Ovary (tissue), 9 donors: ENCODE results near the gene ZNF280B. TPM values are rescaled to one million over a fixed set of nuclear protein-coding genes. Genes with fewer than 3 reads are reported as not detected.

Experiments
- DNase-seq, 5 donors: peaks; one replicate each; pipeline ENCODE4 v3.0.0-alpha.2; 2019 to 2020
- H3K27ac ChIP-seq, 2 donors: fragments of 200-600 bp; one replicate each; pipeline versions ENCODE4 v1.5.1 to v1.8.0; 2019 to 2022
- H3K27me3 ChIP-seq: fragments of 200-600 bp; one replicate; pipeline ENCODE4 v1.8.0; 2022
- H3K36me3 ChIP-seq: fragments of 200-600 bp; sonication (generic); one replicate; pipeline ENCODE4 v1.5.1; 2019
- H3K4me1 ChIP-seq: one replicate; pipeline ENCODE4 v1.8.1; 2013; ENCODE audit warnings: mild to moderate bottlenecking, moderate library complexity; ENCODE audit not compliant: insufficient read depth
- H3K4me3 ChIP-seq: fragments of 200-600 bp; sonication (generic); one replicate; pipeline ENCODE4 v1.5.1; 2017
- H3K9me3 ChIP-seq, 2 donors: fragments of 200-600 bp in 1 of 2; sonication (generic) in 1 of 2; one replicate each; pipeline versions ENCODE4 v1.5.1 to v1.8.1; 2013 to 2019; ENCODE audit warnings: mild to moderate bottlenecking in 1 of 2, moderate library complexity in 1 of 2
- EP300 ChIP-seq: sonication (generic); formaldehyde crosslinking; IDR thresholded peaks from one replicate; pipeline ENCODE4 v1.6.1; 2017; ENCODE audit warnings: antibody characterized with exemption
- POLR2A ChIP-seq: fragments of 450-650 bp; IDR thresholded peaks from one replicate; pipeline ENCODE4 v1.6.1; 2017; ENCODE audit warnings: antibody characterized with exemption, mild to moderate bottlenecking, moderate library complexity
- WGBS, 3 donors: extraction: QIAGEN DNeasy Blood & Tissue Kit in 1 of 3; methylation state at CpG; one replicate each; pipeline versions ENCODE4 v1.1.5 to v1.1.7; 2013 to 2017; 5-methylcytosine and 5-hydroxymethylcytosine counted together
- intact Hi-C, 4 donors: fragments of 100-400 bp; cut with DNase I; formaldehyde crosslinking; loops; one replicate each; pipeline versions ENCODE4 v1.11.0 to v1.15.1; 2022 to 2023
- polyA plus RNA-seq, 2 donors: library from polyadenylated mRNA; stranded (reverse); fragments of 200-250 nt in 1 of 2; fragments of 350-450 nt in 1 of 2; fragmentation: Illumina TruSeq in 1 of 2; extraction: RNeasy Lipid Tissue Mini Kit (QIAGEN cat#74804) in 1 of 2; gene quantifications; one replicate each; pipeline ENCODE4 v1.2.3, GENCODE V29; 2013 to 2014
- total RNA-seq, 7 donors: library from RNA; depleted of rRNA in 2 of 7; stranded (reverse); fragments of >200 nt in 2 of 7; fragmentation: NEBNext Ultra II Directional in 3 of 7; extraction: Animal tissue kit (Norgen Biotek cat#: 25700) in 3 of 7; gene quantifications; one replicate each; pipeline versions ENCODE4 v1.1.0 to v1.2.4, GENCODE V29; 2016 to 2023
- TF ChIP-seq, protein P1 (sequence below), 3 donors: fragments of 450-650 bp in 2 of 3; fragments of 200-600 bp in 1 of 3; IDR thresholded peaks; one replicate each; pipeline versions ENCODE4 v1.5.1 to v1.8.0; 2016 to 2022; ENCODE audit warnings: antibody characterized with exemption in 3 of 3, mild to moderate bottlenecking in 1 of 3
- donor health status: DM: no; HTN: no; CAD: no; lungs with moderate emphysema.
- donor health status: DM: no; HTN: no; CAD: no.
- donor health status: Bipolar disorder and iron deficiency.
- donor health status: DM: yes; HTN: yes; CAD: no.
- donor health status: DM: no; HTN: no; CAD: no.
- donor health status: DM: yes; HTN: yes; CAD: no.

ZNF280B gene
- total and polyA plus RNA-seq, 9 donors, result 0.72 to 4.0 (median 2.3) TPM

DNA sequence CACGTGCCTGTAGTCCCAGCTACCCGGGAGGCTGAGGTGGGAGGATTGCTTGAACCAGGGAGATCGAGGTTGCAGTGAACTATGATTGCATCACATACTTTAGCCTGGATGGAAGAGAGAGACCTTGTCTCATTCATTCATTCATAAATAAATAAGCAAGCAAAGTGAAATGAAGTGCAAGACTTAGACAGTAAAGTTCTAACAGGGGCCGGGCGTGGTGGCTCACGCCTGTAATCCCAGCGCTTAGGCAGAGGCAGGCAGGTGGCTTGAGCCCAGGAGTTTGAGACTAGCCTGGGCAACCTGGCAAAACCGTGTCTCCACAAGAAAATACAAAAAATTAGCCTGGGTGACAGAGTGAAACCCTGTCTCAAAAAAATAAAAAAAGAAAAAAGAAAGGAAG, 13.1 kb upstream of the ZNF280B start:
- WGBS, 3 donors, result 77 to 87% (median 79%) methylated on average over 8 of the region's 8 CpGs
- H3K27me3 ChIP-seq, result no peaks in the 10 kb centered on the region

DNA sequence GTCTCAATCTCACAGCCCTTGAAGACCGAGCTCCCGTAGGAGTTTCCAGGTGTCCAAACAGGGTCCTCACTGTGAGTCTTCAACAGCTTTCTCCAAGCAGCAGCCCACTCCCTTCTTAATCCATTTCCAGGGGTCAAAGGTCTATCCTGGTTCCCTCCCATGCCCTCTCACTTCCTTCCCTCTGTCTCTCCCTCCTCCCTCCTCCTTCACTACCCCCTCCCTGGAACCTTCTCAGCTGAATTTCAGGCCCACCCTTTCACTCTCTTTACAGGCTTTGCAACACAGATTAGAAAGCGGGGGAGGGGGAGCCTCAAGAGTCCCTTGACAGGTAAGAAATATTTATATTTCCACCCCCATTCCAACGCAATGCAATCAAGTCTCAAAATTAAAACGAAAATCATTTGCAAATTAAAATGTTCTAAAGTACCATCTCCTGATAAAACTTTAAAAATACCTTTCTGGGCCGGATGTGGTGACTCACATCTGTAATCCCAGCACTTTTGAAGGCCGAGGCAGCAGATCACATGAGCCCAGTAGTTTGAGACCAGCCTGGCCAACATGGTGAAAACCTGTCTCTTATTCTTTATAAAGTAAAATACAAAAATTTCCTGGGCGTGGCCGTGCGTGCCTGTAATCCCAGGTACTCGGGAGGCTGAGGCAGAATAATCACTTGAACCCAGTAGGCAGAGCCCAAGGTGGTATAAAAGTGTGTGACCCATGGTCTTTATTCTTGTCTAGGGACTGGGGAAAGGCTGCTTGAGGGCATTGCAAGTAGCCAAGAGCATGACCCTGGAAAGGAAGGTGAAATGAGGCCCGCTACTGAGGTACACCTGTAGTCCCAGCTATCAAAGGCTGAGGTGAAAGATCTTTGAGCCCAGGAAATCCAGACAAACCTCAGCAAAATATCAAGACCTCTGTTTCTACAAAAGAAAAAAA, 12.4 kb upstream of the ZNF280B start:
- Histone ChIP-seq H3K4me1 (no peaks in the 10 kb centered on the region), H3K4me3 (no peak overlapping the region), H3K9me3 (no peaks in the 10 kb centered on the region), H3K27ac (no peak overlapping the region), H3K36me3 (no peaks in the 10 kb centered on the region), H3K27me3 (no peaks in the 10 kb centered on the region)
- TF ChIP-seq, protein P1, sequence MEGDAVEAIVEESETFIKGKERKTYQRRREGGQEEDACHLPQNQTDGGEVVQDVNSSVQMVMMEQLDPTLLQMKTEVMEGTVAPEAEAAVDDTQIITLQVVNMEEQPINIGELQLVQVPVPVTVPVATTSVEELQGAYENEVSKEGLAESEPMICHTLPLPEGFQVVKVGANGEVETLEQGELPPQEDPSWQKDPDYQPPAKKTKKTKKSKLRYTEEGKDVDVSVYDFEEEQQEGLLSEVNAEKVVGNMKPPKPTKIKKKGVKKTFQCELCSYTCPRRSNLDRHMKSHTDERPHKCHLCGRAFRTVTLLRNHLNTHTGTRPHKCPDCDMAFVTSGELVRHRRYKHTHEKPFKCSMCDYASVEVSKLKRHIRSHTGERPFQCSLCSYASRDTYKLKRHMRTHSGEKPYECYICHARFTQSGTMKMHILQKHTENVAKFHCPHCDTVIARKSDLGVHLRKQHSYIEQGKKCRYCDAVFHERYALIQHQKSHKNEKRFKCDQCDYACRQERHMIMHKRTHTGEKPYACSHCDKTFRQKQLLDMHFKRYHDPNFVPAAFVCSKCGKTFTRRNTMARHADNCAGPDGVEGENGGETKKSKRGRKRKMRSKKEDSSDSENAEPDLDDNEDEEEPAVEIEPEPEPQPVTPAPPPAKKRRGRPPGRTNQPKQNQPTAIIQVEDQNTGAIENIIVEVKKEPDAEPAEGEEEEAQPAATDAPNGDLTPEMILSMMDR (IDR thresholded peaks at IDR 0.05), result no peak
- DNase-seq, result no peak
- 68 to 73% (median 68%) methylated on average over 12 of the region's 12 CpGs for WGBS, 3 donors
- intact Hi-C loops, result no loop called here

More for the DNA sequence above, 13.1 kb upstream of the ZNF280B start:
- intact Hi-C loops, result no loop called here
- H3K9me3 ChIP-seq, result no peaks in the 10 kb centered on the region
- H3K36me3 ChIP-seq, result no peaks in the 10 kb centered on the region
- no peaks in the 10 kb centered on the region for H3K4me1 ChIP-seq
- TF ChIP-seq, protein P1 (IDR thresholded peaks at IDR 0.05), result no peak
- no peak for TF ChIP-seq EP300
- no peak overlapping the region for H3K27ac ChIP-seq
- H3K4me3 ChIP-seq, result no peak overlapping the region
- no peak for DNase-seq

DNA sequence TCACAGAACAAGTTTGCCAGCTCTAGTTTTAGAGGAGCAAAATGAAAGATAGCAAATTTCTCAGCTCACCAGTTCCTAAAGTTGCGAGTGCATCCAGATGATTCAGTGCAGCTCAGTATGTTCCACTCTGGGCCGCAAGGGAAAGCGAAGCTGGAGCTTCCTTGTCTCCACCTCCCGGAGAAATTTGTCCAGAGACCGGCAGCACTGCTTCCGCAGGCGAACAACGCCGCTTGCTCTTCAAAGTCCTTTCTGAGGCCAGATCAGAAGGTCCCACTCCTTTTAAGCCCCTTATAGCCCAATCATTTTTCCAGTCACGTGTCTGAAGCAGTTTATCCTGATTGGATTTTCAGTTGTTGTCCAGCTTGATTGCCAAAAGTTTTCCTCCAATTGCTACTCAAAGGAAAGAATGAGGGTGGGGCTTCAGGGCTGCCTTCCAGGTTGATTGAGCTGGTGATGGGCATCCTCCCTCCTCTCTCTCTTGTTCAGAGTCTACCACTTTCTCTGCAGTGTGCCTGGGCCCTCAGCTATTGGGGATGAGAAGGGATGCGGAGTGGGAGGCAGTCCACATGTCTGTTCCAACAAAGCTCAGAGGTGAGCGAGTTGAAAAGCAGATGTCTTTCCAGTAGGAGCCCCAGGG, 11.6 kb upstream of the ZNF280B start, which contains the start of gene ZNF280A:
Gene ZNF280A, minus strand, starts transcription at position 251 of the 637 bp plus-strand sequence. CDS start 4,640 bp downstream, outside the sequence.
- no peak within 1 kb of the TSS for H3K27ac ChIP-seq
- H3K4me3 ChIP-seq, result no peak within 1 kb of the TSS
- DNase-seq, result no peak
- 61 to 71% (median 66%) methylated on average over 12 of the region's 12 CpGs for WGBS, 3 donors
- no peaks in the 10 kb centered on the region for H3K4me1 ChIP-seq
- intact Hi-C loops, result no loop called here
- no peaks in the 10 kb centered on the region for H3K27me3 ChIP-seq
- TF ChIP-seq EP300, result no peak
- no peak for TF ChIP-seq POLR2A
- TF ChIP-seq, protein P1 (IDR thresholded peaks at IDR 0.05), result no peak
- no peaks in the 10 kb centered on the region for H3K36me3 ChIP-seq
- no peaks in the 10 kb centered on the region for H3K9me3 ChIP-seq

DNA sequence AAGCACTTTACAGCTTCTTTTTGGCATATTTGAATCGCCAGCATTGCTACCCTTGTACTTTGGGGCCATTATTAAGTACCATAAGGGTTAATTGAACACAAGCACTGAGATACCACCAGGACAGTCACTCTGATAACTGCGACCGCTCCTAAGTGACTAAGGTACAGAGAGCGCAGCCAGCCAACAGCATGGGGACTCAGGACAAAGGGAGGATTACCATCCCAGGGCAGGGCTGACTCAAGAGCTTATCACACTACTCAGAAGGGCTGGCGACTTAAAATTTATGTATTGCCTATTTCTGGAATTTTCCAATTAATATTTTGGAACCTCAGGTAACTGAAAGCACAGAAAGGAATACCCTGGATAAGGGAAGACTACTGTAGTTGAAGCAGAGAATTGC, 11.0 kb upstream of the ZNF280B start:
- H3K9me3 ChIP-seq, result no peaks in the 10 kb centered on the region
- TF ChIP-seq, protein P1 (IDR thresholded peaks at IDR 0.05), result no peak
- no peak for TF ChIP-seq POLR2A
- TF ChIP-seq EP300, result no peak
- 63 to 76% (median 65%) methylated on average over 5 of the region's 5 CpGs for WGBS, 3 donors
- no peaks in the 10 kb centered on the region for H3K27me3 ChIP-seq
- no peak for DNase-seq
- no peak overlapping the region for H3K4me3 ChIP-seq
- H3K27ac ChIP-seq, result no peak overlapping the region
- H3K36me3 ChIP-seq, result no peaks in the 10 kb centered on the region
- intact Hi-C loops, result no loop called here
- H3K4me1 ChIP-seq, result no peaks in the 10 kb centered on the region
